ENCODE data around the gene C5orf52.
"Not testable (repeated sequence)": the region's sequence is repeated elsewhere in the genome, so short reads cannot be mapped to it uniquely, and the experiment has no call there.

C5orf52 gene

GRCh38 chr5:157679801-157680200, 8.5 kb downstream of the C5orf52 start:
- no peak for DNase-seq (ENCODE audit: low read depth)

GRCh38 chr5:157680239-157680638, 8.9 kb downstream of the C5orf52 start:
- DNase-seq (ENCODE audit: low read depth): no peak

DNA sequence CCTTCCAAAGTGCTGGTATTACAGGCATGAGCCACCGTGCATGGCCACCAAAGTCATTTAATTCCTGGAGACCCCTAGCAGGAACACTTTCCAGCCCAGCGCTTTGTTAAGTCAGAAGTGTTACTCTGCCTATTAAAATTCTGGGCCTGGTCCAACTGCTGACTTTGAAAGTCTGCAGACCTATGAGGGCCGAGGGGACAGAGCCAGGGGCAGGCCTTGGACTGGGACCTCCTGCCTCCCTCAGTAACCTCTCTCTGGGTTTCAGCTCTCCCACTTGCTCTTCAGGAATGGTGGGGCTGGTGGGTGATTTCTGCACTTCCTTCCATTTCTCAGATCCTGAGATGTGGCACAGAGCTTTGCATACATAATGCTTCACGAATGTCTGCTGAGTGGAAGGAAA, 9.7 kb downstream of the C5orf52 start:
- no peak for DNase-seq (ENCODE audit: low read depth)

- no peak for DNase-seq (ENCODE audit: low read depth)
Measured at GRCh38 chr5:157682257-157682656, 10.9 kb downstream of the C5orf52 start.

DNA sequence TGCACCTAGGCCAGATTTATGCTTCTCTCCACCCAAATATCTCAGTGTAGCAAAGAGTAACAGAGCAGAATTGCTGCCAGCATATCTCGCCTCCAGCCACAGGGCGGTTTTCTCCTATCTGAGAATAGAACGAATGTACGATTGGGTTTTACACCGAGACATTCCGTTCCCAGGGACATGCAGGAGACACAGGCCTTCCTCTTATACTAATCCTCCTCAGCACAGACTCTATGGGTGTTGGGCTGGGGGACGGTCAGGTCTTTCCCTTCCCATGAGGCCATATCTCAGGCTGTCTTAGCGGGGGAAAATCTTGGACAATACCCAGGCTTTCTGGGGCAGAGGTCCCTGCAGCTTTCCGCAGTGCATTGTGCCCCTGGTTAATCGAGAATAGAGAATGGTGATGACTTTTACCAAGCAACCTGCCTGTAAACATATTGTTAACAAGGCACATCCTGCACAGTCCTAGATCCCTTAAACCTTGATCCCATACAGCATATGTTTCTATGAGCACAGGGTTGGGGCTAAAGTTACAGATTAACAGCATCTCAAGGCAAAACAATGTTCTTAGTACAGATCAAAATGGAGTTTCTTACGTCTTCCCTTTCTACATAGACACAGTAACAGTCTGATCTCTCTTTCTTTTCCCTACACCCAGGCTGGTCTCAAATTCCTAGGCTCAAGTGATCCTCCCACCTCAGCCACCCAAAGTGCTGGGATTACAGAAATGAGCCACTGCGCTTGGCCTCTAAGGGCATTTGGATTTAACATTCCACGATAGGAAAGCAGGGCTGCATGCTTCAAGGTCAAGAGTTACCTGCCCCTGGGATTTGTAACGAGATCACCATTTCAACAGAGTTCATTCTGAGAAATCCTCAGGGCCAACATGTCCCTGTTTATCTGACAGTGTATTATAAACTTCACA, 15.2 kb downstream of the C5orf52 start:
- not testable (repeated sequence) for DNase-seq (ENCODE audit: low read depth)

DNA sequence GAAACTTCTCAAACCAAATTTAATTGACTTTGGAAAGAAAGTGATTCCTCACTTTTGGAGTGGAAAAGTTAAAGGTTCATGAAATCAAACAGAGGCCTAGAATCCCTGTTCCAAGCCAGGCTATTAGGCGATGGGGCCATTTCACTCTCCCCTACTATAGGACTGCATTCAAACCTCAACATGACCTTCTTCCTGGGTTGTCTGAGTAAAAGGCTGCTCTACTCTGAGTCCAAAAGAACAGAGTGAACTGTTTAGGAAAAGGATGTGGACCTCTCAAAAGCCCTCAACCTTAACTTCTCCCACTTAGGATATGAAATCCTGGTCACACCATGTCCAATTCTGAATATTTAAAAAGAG, 15.8 kb downstream of the C5orf52 start:
- no peak for DNase-seq (ENCODE audit: low read depth)

DNA sequence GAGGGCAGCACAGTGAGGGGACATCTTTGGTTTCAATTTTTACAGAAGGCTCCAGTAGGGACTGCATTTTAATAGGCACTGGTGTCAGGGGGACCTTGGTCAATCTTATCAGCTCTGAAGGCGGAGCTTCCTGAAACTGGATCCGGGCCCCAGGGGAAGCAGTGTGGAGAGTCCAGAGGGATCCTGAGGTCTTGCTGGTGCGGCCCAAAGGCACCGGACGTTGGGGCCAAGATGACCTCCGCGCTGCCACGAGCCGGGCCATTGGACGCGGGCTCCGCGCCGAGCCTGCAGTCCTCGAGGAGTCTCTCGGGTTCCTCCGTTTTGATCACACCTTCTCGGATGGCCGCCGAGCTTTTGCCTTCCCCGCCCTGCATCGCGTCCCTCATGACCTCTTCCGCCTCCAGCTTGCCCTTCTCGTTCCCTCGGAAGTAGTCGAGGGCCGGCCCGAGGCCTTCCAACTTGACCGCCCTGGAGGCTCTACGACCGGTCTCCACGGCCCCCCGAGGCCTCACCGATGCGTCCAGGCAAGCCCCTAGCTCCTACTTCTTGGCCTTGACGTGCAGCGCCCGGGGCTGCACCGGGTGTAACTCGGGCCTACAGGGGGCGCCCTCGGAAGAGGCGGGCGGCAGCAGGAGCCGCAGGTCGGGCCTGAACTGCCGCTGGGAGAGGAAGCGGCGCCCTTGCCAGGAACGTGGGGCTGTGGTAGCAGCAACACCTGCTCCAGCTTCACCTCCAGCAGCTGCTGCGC, 18.8 kb downstream of the C5orf52 start:
- DNase-seq (ENCODE audit: low read depth): no peak

GRCh38 chr5:157690690-157691433, 19.5 kb downstream of the C5orf52 start:
- no peak for DNase-seq (ENCODE audit: low read depth)

GRCh38 chr5:157693816-157694215, 22.5 kb downstream of the C5orf52 start:
- not testable (repeated sequence) for DNase-seq (ENCODE audit: low read depth)

- not testable (repeated sequence) for DNase-seq (ENCODE audit: low read depth)
Measured at GRCh38 chr5:157696154-157696553, 24.8 kb downstream of the C5orf52 start.

- not testable (repeated sequence) for DNase-seq (ENCODE audit: low read depth)
Measured at GRCh38 chr5:157698674-157699073, 27.3 kb downstream of the C5orf52 start.

DNA sequence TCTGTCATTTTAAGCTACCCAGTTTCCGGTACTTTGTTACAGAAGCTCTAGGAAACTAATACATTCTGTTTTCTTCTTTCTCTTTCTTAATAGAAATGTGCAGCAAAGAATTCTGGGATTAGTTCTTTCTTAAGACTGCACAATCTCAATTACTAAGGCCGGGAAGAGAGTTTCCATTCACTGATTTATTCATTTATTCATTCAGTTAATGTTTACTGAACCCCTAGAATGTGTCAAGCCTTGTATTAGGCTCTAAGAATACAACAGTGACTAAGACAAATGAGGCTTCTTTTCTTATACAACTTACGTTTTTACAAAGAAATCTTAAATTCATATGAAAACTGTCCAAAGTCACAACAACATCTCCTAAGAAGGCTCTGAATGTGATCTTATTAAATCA, 32.4 kb downstream of the C5orf52 start:
- DNase-seq (ENCODE audit: low read depth): no peak

GRCh38 chr5:157708866-157709265, 37.5 kb downstream of the C5orf52 start:
- no peak for DNase-seq (ENCODE audit: low read depth)

DNA sequence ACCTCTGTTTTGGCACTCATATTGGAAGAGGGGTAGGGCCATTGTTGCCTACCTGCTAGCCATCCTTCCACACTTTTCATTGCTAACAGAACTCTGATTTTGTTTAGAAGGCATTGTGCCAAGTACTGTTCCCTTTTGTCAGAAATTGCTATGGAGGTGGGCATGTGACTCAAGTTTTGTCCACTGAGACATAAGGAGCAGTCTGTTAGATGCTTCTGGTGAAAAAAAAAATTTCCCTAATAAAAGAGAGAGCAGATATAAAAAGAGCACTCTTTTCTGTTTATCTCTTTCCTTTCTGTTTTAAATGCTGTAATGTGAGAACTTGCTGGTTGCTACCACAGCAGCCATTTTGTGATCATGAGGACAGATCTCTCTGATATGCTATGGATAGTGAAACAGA, 38.0 kb downstream of the C5orf52 start:
- DNase-seq (ENCODE audit: low read depth): no peak

DNA sequence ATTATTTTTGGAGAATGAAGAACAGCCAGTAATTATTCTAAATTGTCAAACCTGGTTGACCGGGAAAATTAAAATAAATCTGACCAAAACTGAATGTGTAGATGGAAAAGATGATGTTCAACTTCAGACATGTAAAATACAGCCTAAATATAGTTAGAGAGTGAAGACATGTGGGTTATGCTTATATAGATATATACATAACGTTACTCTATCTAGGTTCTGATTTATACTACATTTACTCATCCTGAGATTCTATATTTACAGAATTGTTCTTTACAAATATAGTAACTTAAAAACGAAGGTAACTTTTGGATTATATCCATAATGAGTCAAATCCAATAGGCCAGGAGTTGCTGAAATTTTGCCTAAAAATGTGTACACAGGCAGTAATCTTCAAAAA, 39.1 kb downstream of the C5orf52 start:
- DNase-seq (ENCODE audit: low read depth): no peak

GRCh38 chr5:157710882-157711281, 39.5 kb downstream of the C5orf52 start:
- no peak for DNase-seq (ENCODE audit: low read depth)

DNA sequence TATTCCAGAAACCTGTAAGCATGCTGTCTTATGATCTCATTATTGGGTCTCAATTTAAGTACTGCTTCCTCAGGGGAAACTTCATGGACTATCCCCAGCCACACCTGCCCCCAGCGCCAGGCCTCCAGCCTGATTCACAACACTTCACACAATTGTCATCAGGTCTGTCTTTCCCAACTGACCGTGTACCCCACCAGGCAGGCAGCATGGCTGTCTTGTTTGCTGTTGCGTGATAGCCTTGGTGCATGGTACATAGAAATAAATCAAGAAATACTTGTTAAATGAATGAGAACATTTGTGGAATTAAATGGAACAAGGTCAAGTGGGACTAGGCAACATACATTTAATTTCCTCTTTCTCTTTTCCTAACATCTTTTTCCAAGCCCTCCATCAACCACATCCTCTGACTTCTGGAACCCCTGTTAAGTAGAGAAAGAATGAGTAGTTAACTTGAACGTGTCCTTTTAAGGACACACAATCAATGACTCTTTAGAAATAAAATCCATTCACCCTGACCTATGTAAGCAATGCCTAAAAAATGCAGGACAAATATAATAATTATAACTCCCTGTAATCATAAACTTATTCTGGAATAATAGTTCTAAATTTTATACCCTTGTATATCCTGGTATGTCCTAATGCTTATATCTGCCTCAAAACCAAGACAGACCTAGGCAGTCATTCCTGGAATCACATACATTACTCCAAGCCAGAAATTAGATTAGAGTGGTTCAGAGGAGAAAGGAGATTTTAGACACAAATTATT, 42.7 kb downstream of the C5orf52 start:
- no peak for DNase-seq (ENCODE audit: low read depth)

DNA sequence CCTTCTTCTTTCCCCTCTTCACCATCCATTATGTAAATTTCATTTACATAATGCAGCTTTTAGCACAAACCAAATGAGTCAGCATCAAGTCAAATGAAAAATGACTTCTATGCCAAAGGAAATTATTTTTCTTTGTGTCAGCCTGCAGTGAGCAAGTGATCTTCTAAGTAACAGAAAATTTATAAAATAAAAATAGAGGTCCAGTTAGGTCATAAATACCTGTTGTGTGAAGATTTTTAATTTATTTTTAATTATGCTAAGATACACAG, 43.2 kb downstream of the C5orf52 start:
- no peak for DNase-seq (ENCODE audit: low read depth)

- DNase-seq (ENCODE audit: low read depth): no peak
Measured at GRCh38 chr5:157718519-157718918, 47.2 kb downstream of the C5orf52 start.

DNA sequence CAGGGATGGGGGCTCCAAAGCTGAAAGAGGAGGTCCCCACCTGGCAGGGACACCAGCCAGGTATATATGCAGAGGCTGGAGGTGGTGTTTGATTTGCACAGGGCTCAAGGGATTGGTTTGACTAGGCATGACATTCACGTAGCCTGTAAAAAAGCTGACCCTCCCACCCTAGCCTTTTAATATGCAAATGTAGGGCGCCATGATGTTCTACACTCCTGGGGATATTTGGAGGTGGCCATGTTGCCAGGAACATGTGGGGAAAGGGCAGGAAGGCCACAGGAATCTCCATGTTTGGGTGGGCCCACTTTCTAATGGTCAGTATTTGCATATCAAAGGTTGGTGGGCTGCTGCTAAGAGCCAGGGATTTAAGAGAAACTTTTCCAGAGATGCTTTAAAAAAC, 47.9 kb downstream of the C5orf52 start:
- DNase-seq (ENCODE audit: low read depth): no peak

DNA sequence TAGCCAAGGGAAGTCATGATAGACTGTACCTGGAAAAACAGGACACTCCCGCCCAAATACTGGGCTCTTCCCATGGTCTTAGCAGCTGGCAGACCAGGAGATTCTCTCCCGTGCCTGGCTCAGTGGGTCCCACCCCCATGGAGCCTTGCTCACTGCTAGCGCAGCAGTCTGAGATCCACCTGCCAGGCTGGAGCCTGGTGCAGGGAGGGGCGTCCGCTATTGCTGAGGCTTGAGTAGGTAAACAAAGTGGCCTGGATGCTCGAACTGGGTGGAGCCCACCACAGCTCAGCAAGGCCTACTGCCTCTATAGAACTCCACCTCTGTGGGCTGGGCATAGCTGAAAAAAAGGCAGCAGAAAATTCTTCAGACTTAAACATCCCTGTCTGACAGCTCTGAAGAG, 49.8 kb downstream of the C5orf52 start:
- no peak for DNase-seq (ENCODE audit: low read depth)

DNA sequence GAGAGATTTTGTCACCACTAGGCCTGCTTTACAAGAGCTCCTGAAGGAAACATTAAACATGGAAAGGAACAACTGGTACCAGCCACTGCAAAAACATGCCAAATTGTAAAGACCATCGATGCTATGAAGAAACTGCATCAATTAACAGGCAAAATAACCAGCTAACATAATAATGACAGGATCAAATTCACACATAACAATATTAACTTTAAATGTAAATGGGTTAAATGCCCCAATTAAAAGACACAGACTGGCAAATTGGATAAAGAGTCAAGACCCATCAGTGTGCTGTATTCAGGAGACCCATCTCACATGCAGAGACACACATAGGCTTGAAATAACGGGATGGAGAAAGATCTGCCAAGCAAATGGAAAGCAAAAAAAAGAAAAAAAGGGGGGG, 51.6 kb downstream of the C5orf52 start:
- DNase-seq (ENCODE audit: low read depth): not testable (repeated sequence)

Measured in T-helper 22 cell (primary cell).